Stimulated activated CD8-positive, alpha-beta memory T cell treated with anti-CD3 and anti-CD28 coated beads, Interleukin-7, amount 100 ng/mL, for 48 hours (primary cell): ENCODE measurements around the gene SEPHS2.
"Not testable (repeated sequence)": the region's sequence is repeated elsewhere in the genome, so short reads cannot be mapped to it uniquely, and the experiment has no call there.

Experiments used
- DNase-seq, 2 donors: peaks; one replicate each; pipeline ENCODE4 v3.0.0-alpha.2; 2020; ENCODE audit warnings: low read depth in 1 of 2; ENCODE audit errors: extremely low read depth in 1 of 2

SEPHS2 gene

GRCh38 chr16:30470170-30470512 lies 24.5 kb upstream of the SEPHS2 start:
- no peak for DNase-seq

GRCh38 chr16:30464078-30464477 lies 18.4 kb upstream of the SEPHS2 start:
- DNase-seq, result no peak

GRCh38 chr16:30461426-30461825 lies 15.8 kb upstream of the SEPHS2 start:
- not testable (repeated sequence) for DNase-seq

GRCh38 chr16:30459456-30459855 lies 13.8 kb upstream of the SEPHS2 start:
- DNase-seq, result no peak

- DNase-seq, result peak; percentile 84 to 95
Observed at GRCh38 chr16:30458561-30459394, 13.1 kb upstream of the SEPHS2 start.

GRCh38 chr16:30457743-30458560 lies 12.3 kb upstream of the SEPHS2 start:
- DNase-seq, result no peak

GRCh38 chr16:30457256-30457655 lies 11.6 kb upstream of the SEPHS2 start:
- no peak for DNase-seq

- DNase-seq, result no peak
Observed at GRCh38 chr16:30456302-30456701, 10.6 kb upstream of the SEPHS2 start.

- not testable (repeated sequence) for DNase-seq
Observed at GRCh38 chr16:30452709-30453580, 7.3 kb upstream of the SEPHS2 start.

GRCh38 chr16:30449116-30449435 lies 3.4 kb upstream of the SEPHS2 start:
- no peak for DNase-seq

GRCh38 chr16:30447512-30448226 lies 2.0 kb upstream of the SEPHS2 start:
- DNase-seq, result no peak

GRCh38 chr16:30446203-30446595 lies 525 bp upstream of the SEPHS2 start:
- no peak for DNase-seq

- DNase-seq, result no peak
Observed at GRCh38 chr16:30445149-30445407, 596 bp downstream of the SEPHS2 start.

- no peak for DNase-seq
Observed at GRCh38 chr16:30444231-30445148, 1.2 kb downstream of the SEPHS2 start.

GRCh38 chr16:30443631-30444030 lies 2.0 kb downstream of the SEPHS2 start:
- no peak for DNase-seq

- no peak for DNase-seq
Observed at GRCh38 chr16:30439720-30440348, 5.8 kb downstream of the SEPHS2 start.

GRCh38 chr16:30438835-30439234 lies 6.8 kb downstream of the SEPHS2 start:
- no peak for DNase-seq

GRCh38 chr16:30437511-30438046 lies 8.1 kb downstream of the SEPHS2 start:
- no peak for DNase-seq

- DNase-seq, result peak in 1 of 2 donors; percentile 80
Observed at GRCh38 chr16:30434852-30435251, 10.8 kb downstream of the SEPHS2 start.
